BLaER1 (cell line): Measurements from ENCODE around the gene KIFC3.

Experiments
- H3K27ac ChIP-seq: shearing (Covaris generic); formaldehyde crosslinking; 2 replicates; pipeline ENCODE4 v1.8.1; 2022
- H3K27me3 ChIP-seq: shearing (Covaris generic); formaldehyde crosslinking; 2 replicates; pipeline ENCODE4 v1.8.1; 2022
- H3K36me3 ChIP-seq: shearing (Covaris generic); formaldehyde crosslinking; 2 replicates; pipeline ENCODE4 v1.8.1; 2022
- H3K4me1 ChIP-seq: shearing (Covaris generic); formaldehyde crosslinking; 2 replicates; pipeline ENCODE4 v1.8.1; 2022
- H3K4me2 ChIP-seq: shearing (Covaris generic); formaldehyde crosslinking; 2 replicates; pipeline ENCODE4 v1.8.1; 2022
- H3K4me3 ChIP-seq: shearing (Covaris generic); formaldehyde crosslinking; 2 replicates; pipeline ENCODE4 v1.8.1; 2022
- H3K9ac ChIP-seq: shearing (Covaris generic); formaldehyde crosslinking; 2 replicates; pipeline ENCODE4 v1.8.1; 2022
- H3K9me3 ChIP-seq: shearing (Covaris generic); formaldehyde crosslinking; 2 replicates; pipeline ENCODE4 v1.8.1; 2022
- H4K20me1 ChIP-seq: shearing (Covaris generic); formaldehyde crosslinking; 2 replicates; pipeline ENCODE4 v1.8.1; 2022
- Cebpa-rat ChIP-seq: shearing (Covaris generic); IDR thresholded peaks from 2 replicates; pipeline ENCODE4 v1.8.1; 2022

Gene KIFC3

DNA sequence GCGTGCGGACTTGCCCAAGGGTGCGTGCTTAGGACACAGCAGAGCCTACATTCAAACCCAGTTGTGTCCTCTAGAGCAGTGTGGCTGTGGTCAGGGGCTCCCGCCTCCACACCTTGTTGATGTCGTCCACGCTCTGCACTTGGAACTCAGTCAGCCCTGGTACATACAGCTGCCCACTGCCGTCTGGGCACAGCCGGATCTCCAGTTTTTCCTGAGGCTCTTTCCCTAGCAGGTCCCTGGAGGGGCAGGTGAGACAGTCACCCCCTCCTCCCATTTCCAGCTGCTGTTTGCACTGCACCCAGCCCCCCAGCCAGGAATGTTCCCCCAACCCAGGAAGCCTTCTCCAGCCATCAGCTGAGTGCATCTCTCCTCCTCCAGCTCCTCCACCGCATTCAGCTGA lies 41.0 kb downstream of the KIFC3 start:
- Histone ChIP-seq H3K36me3 (peaks cover 44% of the 10 kb centered on the region), H3K27me3 (no peaks in the 10 kb centered on the region), H3K27ac (no peak overlapping the region), H3K4me3 (no peak overlapping the region), H3K9ac (no peak overlapping the region), H3K4me2 (no peak overlapping the region), H3K9me3 (no peaks in the 10 kb centered on the region), H3K4me1 (peaks cover 8% of the 10 kb centered on the region), H4K20me1 (no peaks in the 10 kb centered on the region)
- no peak for TF ChIP-seq Cebpa-rat

DNA sequence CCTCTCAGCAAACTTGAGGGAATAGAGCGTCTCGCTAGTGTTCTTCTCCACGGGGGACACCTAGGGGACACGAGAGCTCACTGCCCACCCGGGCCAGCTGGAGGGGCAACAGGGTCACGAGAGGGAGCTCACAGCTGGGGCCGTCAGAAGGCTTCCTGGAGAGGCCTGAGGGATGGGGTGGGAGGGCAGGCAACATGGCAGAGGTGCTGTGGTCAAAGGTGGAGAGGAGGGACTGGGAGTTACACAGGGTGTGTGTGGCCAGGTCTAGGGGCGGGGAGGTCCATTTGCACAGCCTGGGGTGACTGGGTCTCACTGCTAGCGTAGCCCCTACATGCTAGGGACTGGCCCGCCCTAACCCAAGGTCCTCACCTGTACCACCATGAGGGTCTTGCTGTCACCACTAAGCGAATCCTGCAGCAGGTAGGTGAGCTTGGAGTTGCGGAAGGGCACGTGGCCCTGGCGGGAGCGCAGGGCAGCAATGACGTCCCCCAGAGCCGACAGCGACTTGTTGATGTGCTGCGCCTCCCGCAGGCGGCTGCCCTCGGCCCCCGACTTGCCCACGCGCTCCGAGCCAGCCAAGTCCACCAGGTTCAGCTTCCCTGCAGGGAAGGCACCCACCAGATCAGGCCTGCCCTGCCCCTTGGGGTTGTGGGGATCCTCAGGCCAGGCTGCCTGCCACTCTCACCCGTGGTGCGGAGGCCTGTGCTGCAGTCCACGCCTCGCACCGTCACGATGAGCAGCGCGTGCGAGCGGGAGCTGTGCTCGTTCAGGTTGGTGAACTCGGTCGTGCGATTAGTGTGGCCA lies 41.7 kb downstream of the KIFC3 start:
- H3K4me1 ChIP-seq = peaks cover 8% of the 10 kb centered on the region
- H3K4me2 ChIP-seq = no peak overlapping the region
- H3K27ac ChIP-seq = no peak overlapping the region
- no peak overlapping the region for H3K4me3 ChIP-seq
- H3K27me3 ChIP-seq = no peaks in the 10 kb centered on the region
- no peak overlapping the region for H3K9ac ChIP-seq
- no peaks in the 10 kb centered on the region for H4K20me1 ChIP-seq
- H3K9me3 ChIP-seq = no peaks in the 10 kb centered on the region
- H3K36me3 ChIP-seq = peaks cover 51% of the 10 kb centered on the region
- no peak for TF ChIP-seq Cebpa-rat

GRCh38 chr16:57759541-57760356 lies 42.5 kb downstream of the KIFC3 start:
- no peaks in the 10 kb centered on the region for H3K9me3 ChIP-seq
- no peak overlapping the region for H3K4me2 ChIP-seq
- no peak for TF ChIP-seq Cebpa-rat
- peaks cover 59% of the 10 kb centered on the region for H3K36me3 ChIP-seq
- H3K9ac ChIP-seq = no peak overlapping the region
- H3K4me3 ChIP-seq = no peak overlapping the region
- H4K20me1 ChIP-seq = no peaks in the 10 kb centered on the region
- H3K27me3 ChIP-seq = no peaks in the 10 kb centered on the region
- H3K27ac ChIP-seq = no peak overlapping the region
- peaks cover 8% of the 10 kb centered on the region for H3K4me1 ChIP-seq

GRCh38 chr16:57759131-57759530 lies 43.2 kb downstream of the KIFC3 start:
- Histone ChIP-seq H3K4me2 (no peak overlapping the region), H3K9ac (no peak overlapping the region), H3K27me3 (no peaks in the 10 kb centered on the region), H3K36me3 (peaks cover 65% of the 10 kb centered on the region), H3K27ac (no peak overlapping the region), H4K20me1 (no peaks in the 10 kb centered on the region), H3K4me1 (peaks cover 8% of the 10 kb centered on the region), H3K4me3 (no peak overlapping the region), H3K9me3 (no peaks in the 10 kb centered on the region)
- TF ChIP-seq Cebpa-rat = no peak

GRCh38 chr16:57758331-57759117 lies 43.8 kb downstream of the KIFC3 start:
- no peak overlapping the region for H3K4me2 ChIP-seq
- peaks cover 72% of the 10 kb centered on the region for H3K36me3 ChIP-seq
- H4K20me1 ChIP-seq = no peaks in the 10 kb centered on the region
- H3K27ac ChIP-seq = no peak overlapping the region
- no peak overlapping the region for H3K9ac ChIP-seq
- H3K4me1 ChIP-seq = peaks cover 5% of the 10 kb centered on the region
- H3K27me3 ChIP-seq = no peaks in the 10 kb centered on the region
- TF ChIP-seq Cebpa-rat = no peak
- no peaks in the 10 kb centered on the region for H3K9me3 ChIP-seq
- H3K4me3 ChIP-seq = no peak overlapping the region

DNA sequence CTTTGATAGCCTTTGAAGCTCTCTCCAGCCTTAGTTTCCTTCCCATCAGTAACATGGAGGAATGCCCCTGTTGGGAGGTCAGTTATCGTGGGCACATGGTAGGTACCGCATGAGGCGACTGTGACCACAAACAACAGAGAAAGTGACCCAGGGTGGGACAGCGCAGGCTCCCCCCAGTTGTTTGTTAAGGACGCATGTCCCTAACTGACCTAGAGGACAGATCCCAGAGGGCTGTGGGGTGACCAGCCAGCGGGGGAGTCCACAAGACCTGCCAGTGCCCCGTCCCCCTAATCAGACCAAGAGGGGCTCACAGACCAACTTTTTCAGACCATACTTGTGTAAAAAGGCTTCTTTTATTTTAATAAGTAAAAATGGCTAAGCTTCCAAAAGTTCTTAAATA lies 44.4 kb downstream of the KIFC3 start:
- Histone ChIP-seq H3K27me3 (no peaks in the 10 kb centered on the region), H3K27ac (no peak overlapping the region; the same call in 1 of the 2 replicates), H3K4me1 (no peaks in the 10 kb centered on the region), H3K9me3 (no peaks in the 10 kb centered on the region), H3K4me2 (no peak overlapping the region), H3K36me3 (peaks cover 78% of the 10 kb centered on the region), H4K20me1 (no peaks in the 10 kb centered on the region), H3K9ac (no peak overlapping the region), H3K4me3 (no peak overlapping the region)
- TF ChIP-seq Cebpa-rat = no peak

GRCh38 chr16:57757326-57757786 lies 44.9 kb downstream of the KIFC3 start:
- no peaks in the 10 kb centered on the region for H3K27me3 ChIP-seq
- TF ChIP-seq Cebpa-rat = no peak
- no peak overlapping the region for H3K4me3 ChIP-seq
- H3K27ac ChIP-seq = no peak overlapping the region; the same call in 1 of the 2 replicates
- no peaks in the 10 kb centered on the region for H3K9me3 ChIP-seq
- H3K36me3 ChIP-seq = peaks cover 83% of the 10 kb centered on the region
- no peaks in the 10 kb centered on the region for H3K4me1 ChIP-seq
- H3K9ac ChIP-seq = no peak overlapping the region
- H3K4me2 ChIP-seq = no peak overlapping the region
- H4K20me1 ChIP-seq = no peaks in the 10 kb centered on the region

DNA sequence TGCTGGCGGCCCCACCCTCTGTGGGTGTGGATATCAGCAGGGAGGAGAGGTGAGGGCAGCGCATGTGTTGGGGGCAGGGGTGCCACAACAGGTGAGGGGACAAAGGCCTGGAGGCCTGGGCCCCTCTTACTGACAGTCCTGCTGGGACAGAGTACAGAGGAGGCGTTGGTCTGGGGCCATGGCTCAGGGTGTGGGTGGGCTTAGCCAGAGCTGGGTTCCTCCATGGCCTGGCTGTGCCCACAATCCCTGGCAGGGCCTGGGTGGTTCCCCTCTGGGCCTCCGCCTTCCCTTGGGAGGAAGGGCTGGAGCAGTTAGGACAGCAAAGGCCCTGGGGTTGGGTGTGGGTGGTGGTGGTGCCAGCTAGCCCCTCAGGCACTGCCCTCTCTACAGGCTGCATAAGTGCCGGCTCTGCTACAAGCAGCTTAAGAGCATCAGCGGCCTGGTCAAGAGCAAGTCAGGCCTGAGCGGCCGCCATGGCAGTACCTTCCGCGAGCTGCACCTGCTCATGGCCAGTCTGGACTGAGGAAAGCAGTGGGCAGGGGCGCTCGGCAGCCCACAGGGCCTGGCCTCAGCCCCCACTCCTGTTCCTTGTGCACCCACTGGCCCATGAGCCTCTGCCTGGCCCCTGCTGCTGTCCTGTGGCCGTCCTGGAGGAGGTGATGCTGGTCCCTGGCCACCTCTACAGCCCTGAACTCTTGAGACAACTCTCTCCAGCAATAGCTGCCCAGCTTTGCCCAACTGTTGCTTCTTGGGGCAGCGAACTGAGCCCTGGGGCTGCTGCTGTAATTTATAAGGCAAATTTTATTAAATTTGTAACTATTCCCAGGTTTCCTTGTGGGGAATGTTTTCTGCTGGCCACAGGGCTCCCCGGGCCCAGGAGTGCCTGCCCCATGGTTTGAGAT lies 45.6 kb downstream of the KIFC3 start:
- no peaks in the 10 kb centered on the region for H3K4me1 ChIP-seq
- no peak overlapping the region for H3K4me3 ChIP-seq
- no peaks in the 10 kb centered on the region for H3K9me3 ChIP-seq
- H3K4me2 ChIP-seq = no peak overlapping the region
- H3K27ac ChIP-seq = no peak overlapping the region
- no peaks in the 10 kb centered on the region for H3K27me3 ChIP-seq
- H3K9ac ChIP-seq = no peak overlapping the region
- H4K20me1 ChIP-seq = no peaks in the 10 kb centered on the region
- H3K36me3 ChIP-seq = peaks cover 90% of the 10 kb centered on the region
- no peak for TF ChIP-seq Cebpa-rat
